Measurements from ENCODE around the gene CACNA2D3.

- TF ChIP-seq CTCF (IDR thresholded peaks at IDR 0.05) (no peak), POLR2A (IDR thresholded peaks at IDR 0.05) (no peak)
Measured at GRCh38 chr3:54935869-54936268, 813.5 kb downstream of the CACNA2D3 start.

Measured in uterus (tissue), 2 donors.